Sigmoid colon (tissue), 7 donors: ENCODE measurements around the gene LAGE3. TPM values are rescaled to one million over a fixed set of nuclear protein-coding genes. Genes with fewer than 3 reads are reported as not detected.

Source experiments
- DNase-seq: peaks from one replicate; pipeline ENCODE4 v3.0.0-alpha.2; 2019
- H3K27ac ChIP-seq, 4 donors: fragments of 200-600 bp; sonication (generic); one replicate each; pipeline ENCODE4 v1.5.1; 2016 to 2019; ENCODE audit warnings: mild to moderate bottlenecking in 1 of 4
- H3K27me3 ChIP-seq, 3 donors: fragments of 200-600 bp; sonication (generic); one replicate each; pipeline ENCODE4 v1.5.1; 2019; ENCODE audit warnings: mild to moderate bottlenecking in 1 of 3
- H3K36me3 ChIP-seq, 4 donors: fragments of 200-600 bp; sonication (generic); one replicate each; pipeline ENCODE4 v1.5.1; 2016 to 2019
- H3K4me1 ChIP-seq, 4 donors: fragments of 200-600 bp; sonication (generic); one replicate each; pipeline ENCODE4 v1.5.1; 2017 to 2019
- H3K4me3 ChIP-seq, 4 donors: fragments of 200-600 bp; sonication (generic); one replicate each; pipeline ENCODE4 v1.5.1; 2017 to 2019; ENCODE audit warnings: mild to moderate bottlenecking in 2 of 4, moderate library complexity in 1 of 4
- H3K9me3 ChIP-seq, 4 donors: fragments of 200-600 bp in 3 of 4; sonication (generic) in 3 of 4; one replicate each; pipeline versions ENCODE4 v1.5.1 to v1.6.1; 2013 to 2019
- EP300 ChIP-seq, 4 donors: sonication (generic); formaldehyde crosslinking; IDR thresholded peaks; one replicate each; pipeline ENCODE4 v1.6.1; 2017; ENCODE audit warnings: antibody characterized with exemption in 4 of 4
- POLR2A ChIP-seq, 2 donors: fragments of 450-650 bp; IDR thresholded peaks; one replicate each; pipeline ENCODE4 v1.6.1; 2016; ENCODE audit warnings: antibody characterized with exemption in 2 of 2, mild to moderate bottlenecking in 2 of 2, moderate library complexity in 2 of 2
- POLR2AphosphoS5 ChIP-seq, 4 donors: sonication (generic); formaldehyde crosslinking; IDR thresholded peaks; one replicate each; pipeline ENCODE4 v1.6.1; 2017; ENCODE audit warnings: antibody characterized with exemption in 4 of 4
- WGBS, 2 donors: extraction: QIAGEN DNeasy Blood & Tissue Kit; methylation state at CpG; one replicate each; pipeline ENCODE4 v1.1.7; 2013; 5-methylcytosine and 5-hydroxymethylcytosine counted together
- intact Hi-C: fragments of 100-400 bp; cut with DNase I; formaldehyde crosslinking; loops from one replicate; pipeline ENCODE4 v1.15.1; 2023
- polyA plus RNA-seq, 3 donors: library from polyadenylated mRNA; stranded (reverse); fragments of 200-250 nt; gene quantifications; one replicate each; pipeline ENCODE4 v1.2.3, GENCODE V29; 2013
- total RNA-seq, 4 donors: library from RNA; depleted of rRNA; stranded (reverse); fragments of >200 nt; gene quantifications; one replicate each; pipeline ENCODE4 v1.1.0, GENCODE V29; 2016
- TF ChIP-seq, protein P1 (sequence below), 4 experiments: fragments of 450-650 bp in 3 of 4; fragments of 200-600 bp in 1 of 4; IDR thresholded peaks; one replicate each; pipeline ENCODE4 v1.5.1; 2016 to 2019; ENCODE audit warnings: antibody characterized with exemption in 4 of 4, mild to moderate bottlenecking in 3 of 4, moderate library complexity in 2 of 4
- donor health status: healthy with polysubstance abuse.
- donor health status: Bipolar disorder and iron deficiency.
- donor health status: healthy.

The LAGE3 gene
- total and polyA plus RNA-seq, 7 donors = 12.7 to 32.7 (median 21.6) TPM

DNA sequence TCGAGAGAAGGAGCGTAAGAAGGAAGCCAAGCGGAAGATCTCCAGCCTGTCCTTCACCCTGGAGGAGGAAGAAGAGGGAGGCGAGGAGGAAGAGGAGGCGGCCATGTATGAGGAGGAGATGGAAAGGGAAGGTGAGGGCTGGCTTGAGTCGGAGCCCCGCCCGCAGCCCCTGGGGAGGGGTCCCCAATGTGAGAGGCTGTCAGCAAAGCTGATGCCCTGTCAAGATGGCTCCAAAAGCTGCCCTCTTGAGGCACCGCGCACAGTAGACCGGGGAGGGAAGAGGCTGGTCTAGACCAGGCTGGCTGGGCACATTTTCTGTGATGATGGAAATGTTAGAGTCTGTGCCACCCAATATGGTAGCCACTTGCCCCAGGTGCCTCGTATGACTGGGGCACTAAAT, 32.7 kb downstream of the LAGE3 start:
- intact Hi-C loops = no loop called here
- no peak for DNase-seq
- WGBS, 2 donors = 94 to 96% methylated on average over 12 of the region's 12 CpGs
- no peak for TF ChIP-seq EP300 (IDR thresholded peaks at IDR 0.05)
- no peak for TF ChIP-seq POLR2A (IDR thresholded peaks at IDR 0.05)
- TF ChIP-seq, protein P1, sequence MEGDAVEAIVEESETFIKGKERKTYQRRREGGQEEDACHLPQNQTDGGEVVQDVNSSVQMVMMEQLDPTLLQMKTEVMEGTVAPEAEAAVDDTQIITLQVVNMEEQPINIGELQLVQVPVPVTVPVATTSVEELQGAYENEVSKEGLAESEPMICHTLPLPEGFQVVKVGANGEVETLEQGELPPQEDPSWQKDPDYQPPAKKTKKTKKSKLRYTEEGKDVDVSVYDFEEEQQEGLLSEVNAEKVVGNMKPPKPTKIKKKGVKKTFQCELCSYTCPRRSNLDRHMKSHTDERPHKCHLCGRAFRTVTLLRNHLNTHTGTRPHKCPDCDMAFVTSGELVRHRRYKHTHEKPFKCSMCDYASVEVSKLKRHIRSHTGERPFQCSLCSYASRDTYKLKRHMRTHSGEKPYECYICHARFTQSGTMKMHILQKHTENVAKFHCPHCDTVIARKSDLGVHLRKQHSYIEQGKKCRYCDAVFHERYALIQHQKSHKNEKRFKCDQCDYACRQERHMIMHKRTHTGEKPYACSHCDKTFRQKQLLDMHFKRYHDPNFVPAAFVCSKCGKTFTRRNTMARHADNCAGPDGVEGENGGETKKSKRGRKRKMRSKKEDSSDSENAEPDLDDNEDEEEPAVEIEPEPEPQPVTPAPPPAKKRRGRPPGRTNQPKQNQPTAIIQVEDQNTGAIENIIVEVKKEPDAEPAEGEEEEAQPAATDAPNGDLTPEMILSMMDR (IDR thresholded peaks at IDR 0.05) = no peak
- TF ChIP-seq POLR2AphosphoS5 (IDR thresholded peaks at IDR 0.05) = no peak
- Histone ChIP-seq H3K4me1 (peaks cover 0 to 30% (median 19%) of the 10 kb centered on the region in 4 donors), H3K27me3 (no peaks in the 10 kb centered on the region), H3K4me3 (no peak overlapping the region), H3K9me3 (no peaks in the 10 kb centered on the region), H3K36me3 (peaks cover 8 to 48% (median 21%) of the 10 kb centered on the region in 4 donors), H3K27ac (no peak overlapping the region)

DNA sequence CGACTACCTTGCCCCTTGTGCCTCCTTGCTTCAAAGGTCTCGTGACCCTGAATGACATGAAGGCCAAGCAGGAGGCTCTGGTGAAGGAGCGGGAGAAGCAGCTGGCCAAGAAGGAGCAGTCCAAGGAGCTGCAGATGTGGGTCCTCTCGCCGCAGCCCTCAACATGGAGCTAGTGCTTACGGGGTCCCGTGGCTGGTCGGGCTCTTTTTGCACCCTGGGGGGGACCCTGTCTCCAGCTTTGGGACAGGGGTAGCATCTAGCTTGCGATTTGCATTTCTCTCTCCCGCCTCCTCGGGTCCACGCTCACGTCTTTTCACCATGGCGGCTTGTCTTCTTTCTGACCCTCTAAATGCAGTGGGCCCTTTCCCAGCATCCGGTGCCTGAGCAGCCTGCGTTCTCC, 33.3 kb downstream of the LAGE3 start:
- Histone ChIP-seq H3K36me3 (peaks cover 8 to 52% (median 26%) of the 10 kb centered on the region in 4 donors), H3K9me3 (no peaks in the 10 kb centered on the region), H3K4me3 (no peak overlapping the region), H3K27me3 (no peaks in the 10 kb centered on the region), H3K4me1 (peaks cover 0 to 30% (median 19%) of the 10 kb centered on the region in 4 donors), H3K27ac (no peak overlapping the region)
- no peak for TF ChIP-seq EP300 (IDR thresholded peaks at IDR 0.05)
- TF ChIP-seq, protein P1 (IDR thresholded peaks at IDR 0.05) = no peak
- no peak for TF ChIP-seq POLR2AphosphoS5 (IDR thresholded peaks at IDR 0.05)
- no peak for TF ChIP-seq POLR2A (IDR thresholded peaks at IDR 0.05)
- no peak for DNase-seq
- intact Hi-C loops = no loop called here
- WGBS, 2 donors = 96 to 97% methylated on average over 16 of the region's 16 CpGs

DNA sequence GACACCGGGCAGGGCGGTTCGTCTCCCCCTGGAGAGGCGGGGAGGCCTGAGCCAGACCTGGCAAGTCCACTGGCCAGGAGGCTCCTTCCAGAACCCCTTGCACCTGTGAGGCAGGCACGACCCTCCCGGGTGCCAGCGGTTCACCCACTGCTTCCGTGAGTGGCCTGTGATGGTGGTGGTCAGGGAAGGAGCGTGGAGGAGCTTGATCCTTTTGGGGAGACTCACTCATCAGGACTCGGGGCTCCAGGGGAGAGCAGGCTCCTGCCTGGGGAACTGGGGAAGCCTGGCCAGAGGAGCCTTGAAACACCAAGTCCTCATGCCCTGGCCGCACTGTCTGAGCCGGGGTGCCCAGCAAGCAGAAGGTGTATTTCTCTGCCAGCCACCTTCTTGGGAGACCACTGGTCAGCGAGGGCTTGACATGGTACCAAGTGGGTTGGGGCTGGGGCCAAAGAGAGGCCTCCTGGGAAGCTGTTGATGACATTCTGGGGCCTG, 34.3 kb downstream of the LAGE3 start:
- peak overlapping the region; percentile 87 to 89 (median 88) for H3K27ac ChIP-seq
- no peaks in the 10 kb centered on the region for H3K27me3 ChIP-seq
- H3K4me1 ChIP-seq = peaks cover 0 to 30% (median 19%) of the 10 kb centered on the region in 4 donors
- H3K4me3 ChIP-seq = peak overlapping the region; percentile 39 to 62 (median 60)
- TF ChIP-seq POLR2AphosphoS5 (IDR thresholded peaks at IDR 0.05) = no peak
- no peak for TF ChIP-seq EP300 (IDR thresholded peaks at IDR 0.05)
- peaks cover 8 to 52% (median 28%) of the 10 kb centered on the region in 4 donors for H3K36me3 ChIP-seq
- WGBS, 2 donors = 36 to 69% methylated on average over 13 of the region's 13 CpGs
- intact Hi-C loops = no loop called here
- H3K9me3 ChIP-seq = no peaks in the 10 kb centered on the region
- DNase-seq = no peak

DNA sequence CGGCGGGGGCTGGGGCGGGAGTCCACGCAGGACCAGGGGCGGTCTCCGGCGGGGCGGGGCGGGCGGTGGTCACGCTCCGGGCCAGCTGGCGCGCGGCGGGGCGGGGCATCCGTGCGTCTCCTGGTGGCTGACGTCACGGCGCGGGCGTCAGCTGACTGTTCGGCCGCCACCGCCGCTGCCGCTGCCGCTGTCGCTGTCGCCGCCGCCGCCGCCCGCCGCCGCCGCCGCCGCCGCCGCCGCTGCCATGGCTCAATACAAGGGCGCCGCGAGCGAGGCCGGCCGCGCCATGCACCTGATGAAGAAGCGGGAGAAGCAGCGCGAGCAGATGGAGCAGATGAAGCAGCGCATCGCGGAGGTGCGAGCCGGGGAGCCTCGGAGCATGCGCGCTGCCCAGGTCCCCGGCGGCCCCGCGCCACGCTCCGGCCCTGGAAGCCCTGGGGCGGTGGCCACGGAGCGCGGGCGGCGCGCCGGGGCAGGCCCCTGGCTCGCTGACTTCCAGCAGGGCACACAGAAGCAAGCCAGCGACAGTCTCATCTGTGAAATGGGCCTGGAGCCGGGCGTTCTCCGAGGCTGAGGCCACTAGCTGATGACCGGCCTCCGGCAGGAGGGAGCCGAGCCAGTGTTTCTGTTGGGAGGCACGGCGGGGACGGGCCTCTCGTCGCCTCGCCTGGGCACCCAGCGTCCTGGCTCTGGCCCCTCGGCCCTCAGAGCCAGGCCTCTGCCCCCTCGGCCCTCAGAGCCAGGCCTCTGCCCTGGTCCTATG, 34.9 kb downstream of the LAGE3 start, which contains the start of gene FAM50A:
FAM50A (plus strand) TSS at position 150 of the 763 bp plus-strand sequence; CDS start at position 245, 95 bp downstream.
- DNase-seq = peak; percentile 91

DNA sequence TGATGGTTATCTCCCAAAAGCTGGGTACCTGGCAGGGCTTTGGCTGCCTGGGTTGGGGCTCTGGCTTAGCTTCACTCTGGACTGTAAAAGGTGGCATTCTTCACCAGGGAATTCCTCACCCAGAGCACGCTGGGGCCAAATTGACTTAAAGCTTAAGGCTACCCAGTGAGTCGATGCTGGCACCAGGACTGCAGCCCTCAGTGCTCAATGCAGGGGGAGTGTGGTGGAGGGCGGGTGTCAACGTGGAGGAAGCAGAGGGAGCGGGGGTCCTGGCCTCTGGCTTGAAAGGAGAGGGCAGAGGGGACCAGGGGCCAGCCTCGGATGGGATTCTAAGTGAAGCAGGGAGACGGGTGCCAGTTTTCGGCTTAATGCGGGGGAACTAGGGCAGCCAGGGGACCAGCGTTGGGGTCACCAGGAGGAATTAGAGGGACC, 35.6 kb downstream of the LAGE3 start:
- H3K27ac ChIP-seq = peak overlapping the region; percentile 87 to 89 (median 88)
- whole genome bisulfite sequencing, 2 donors = 19 to 24% methylated on average over 10 of the region's 10 CpGs
- TF ChIP-seq, protein P1 (IDR thresholded peaks at IDR 0.05) = no peak
- no peak for TF ChIP-seq POLR2A (IDR thresholded peaks at IDR 0.05)
- TF ChIP-seq POLR2AphosphoS5 (IDR thresholded peaks at IDR 0.05) = no peak
- no peak for TF ChIP-seq EP300 (IDR thresholded peaks at IDR 0.05)
- H3K27me3 ChIP-seq = no peaks in the 10 kb centered on the region
- peaks cover 0 to 34% (median 28%) of the 10 kb centered on the region in 4 donors for H3K4me1 ChIP-seq
- DNase-seq = no peak
- no peaks in the 10 kb centered on the region for H3K9me3 ChIP-seq
- intact Hi-C loops = no loop called here
- peak overlapping the region; percentile 10 to 62 (median 60) for H3K4me3 ChIP-seq
- peaks cover under 1 to 39% (median 20%) of the 10 kb centered on the region in 4 donors for H3K36me3 ChIP-seq

More for the DNA sequence above, 34.9 kb downstream of the LAGE3 start, which contains the start of gene FAM50A:
- Histone ChIP-seq H3K36me3 (peaks cover 7 to 46% (median 26%) of the 10 kb centered on the region in 4 donors), H3K4me3 (peak within 1 kb of the TSS; percentile 39 to 62 (median 60)), H3K9me3 (no peaks in the 10 kb centered on the region), H3K27me3 (no peaks in the 10 kb centered on the region), H3K27ac (peak within 1 kb of the TSS; percentile 87 to 89 (median 88)), H3K4me1 (peaks cover 0 to 30% (median 22%) of the 10 kb centered on the region in 4 donors)
- no peak for TF ChIP-seq POLR2A (IDR thresholded peaks at IDR 0.05)
- TF ChIP-seq POLR2AphosphoS5 (IDR thresholded peaks at IDR 0.05) = peak in 3 of 4 donors; percentile 24 to 39 (median 32)
- TF ChIP-seq EP300 (IDR thresholded peaks at IDR 0.05) = no peak
- 1 to 4% methylated on average over 94 of the region's 94 CpGs for WGBS, 2 donors
- intact Hi-C loops = no loop called here
